Measurements from ENCODE around the gene NDUFA3.
"Not testable (repeated sequence)": the region's sequence is repeated elsewhere in the genome, so short reads cannot be mapped to it uniquely, and the experiment has no call there.

NDUFA3 gene

GRCh38 chr19:54102421-54103169, at the start of gene NDUFA3:
NDUFA3 (plus strand) TSS chr19:54102855; CDS start chr19:54102879, 24 bp downstream.
- DNase-seq = peak; percentile 99

DNA sequence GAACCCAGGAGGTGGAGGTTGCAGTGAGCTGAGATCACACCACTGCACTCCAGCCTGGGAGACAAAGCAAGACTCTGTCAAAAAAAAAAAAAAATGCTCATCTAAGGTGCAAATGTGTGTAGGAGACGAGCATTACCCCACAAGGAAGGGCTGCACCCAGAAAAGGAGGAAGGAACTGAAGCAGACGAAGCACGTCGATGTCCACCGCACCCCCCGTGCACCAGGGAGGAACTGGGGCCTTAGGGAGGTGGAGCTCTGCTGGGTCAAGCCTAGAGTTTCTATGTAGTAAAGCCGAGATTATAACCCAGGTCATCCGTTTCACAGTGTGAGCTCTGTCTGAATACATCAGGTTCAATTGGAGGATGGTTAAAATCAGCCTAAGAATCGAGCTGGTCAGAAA, 40.0 kb upstream of the NDUFA3 start:
- peak; percentile 64 for DNase-seq

DNA sequence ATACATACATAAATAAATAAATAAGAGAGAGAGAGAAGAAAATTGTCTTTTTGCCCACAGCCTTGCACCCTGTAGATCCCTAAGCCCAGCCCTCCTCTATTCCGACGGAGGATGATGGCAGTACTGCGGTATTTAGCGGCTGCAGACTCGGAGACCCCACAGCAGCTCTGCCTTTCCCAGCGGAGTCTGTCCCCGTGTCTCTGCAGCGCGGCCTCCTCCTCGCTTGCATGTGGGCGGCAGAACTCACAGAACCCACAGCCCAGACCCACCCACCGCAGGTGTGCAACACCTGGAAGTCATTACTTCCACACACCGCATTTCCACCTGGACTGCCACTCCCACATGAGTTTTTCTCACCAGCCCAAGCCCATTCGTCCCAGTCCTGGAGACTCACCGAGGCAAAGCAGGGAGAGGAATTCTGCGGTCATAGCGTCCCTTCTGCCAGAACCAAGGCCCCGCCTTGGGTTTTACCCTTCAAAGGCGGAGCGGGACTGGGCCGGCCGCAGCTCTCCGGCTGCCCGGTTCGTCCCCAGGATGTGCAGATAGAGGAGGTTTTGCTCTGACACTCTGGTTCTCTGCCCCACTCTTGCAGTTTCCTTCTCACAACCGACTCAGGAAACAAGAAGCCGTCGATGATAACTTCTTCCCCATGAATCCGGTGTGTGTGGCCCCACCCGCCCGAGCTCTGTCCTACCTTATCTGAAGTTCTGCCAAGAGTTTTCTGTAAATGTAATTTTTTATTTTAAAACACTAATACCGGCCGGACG, 39.1 kb upstream of the NDUFA3 start, which contains the start of gene VSTM1:
VSTM1 (minus strand) TSS at position 548 of the 767 bp plus-strand sequence; CDS start at position 428, 120 bp downstream.
- DNase-seq = no peak

GRCh38 chr19:54069470-54069869, 33.2 kb upstream of the NDUFA3 start:
- DNase-seq = no peak

GRCh38 chr19:54073829-54074228, 28.8 kb upstream of the NDUFA3 start:
- DNase-seq = no peak

DNA sequence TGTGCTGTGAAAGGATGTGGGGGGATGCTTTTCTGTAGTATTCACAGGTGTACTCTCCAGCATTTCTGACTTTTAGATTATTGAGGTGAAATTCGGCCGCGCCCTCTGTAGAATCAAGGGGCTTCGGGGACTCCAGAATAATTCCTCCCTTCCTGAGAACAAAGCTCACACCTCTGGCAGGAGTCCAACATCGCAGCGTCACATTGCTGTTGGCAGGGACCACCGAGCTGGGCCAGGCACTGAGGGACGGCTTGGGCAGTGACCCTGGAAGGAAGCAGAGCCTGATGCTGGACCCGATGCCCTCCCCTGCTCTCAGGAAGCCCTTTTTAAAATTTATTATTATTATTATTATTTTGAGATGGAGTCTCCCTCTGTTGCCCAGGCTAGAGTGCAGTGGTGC, 27.8 kb upstream of the NDUFA3 start:
- DNase-seq = no peak

DNA sequence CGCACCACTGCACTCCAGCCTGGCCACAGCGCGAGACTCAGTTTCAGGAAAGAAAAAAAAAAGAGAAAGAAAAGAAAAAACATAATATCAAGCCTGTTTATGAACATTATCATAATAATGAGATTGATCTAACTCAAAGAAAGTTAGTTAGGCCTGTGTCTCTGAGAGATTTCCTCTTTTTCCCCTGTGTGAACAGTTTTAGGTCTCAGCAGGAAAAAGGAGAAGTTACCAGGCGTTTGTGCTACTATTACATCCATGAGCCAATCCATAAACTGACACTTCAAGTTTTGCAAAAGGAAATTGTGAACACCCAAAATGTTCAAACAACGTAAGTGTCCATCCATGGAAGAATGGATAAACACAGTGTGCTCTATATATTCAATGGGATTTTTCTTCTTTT, 25.3 kb upstream of the NDUFA3 start:
- peak; percentile 80 for DNase-seq

GRCh38 chr19:54081032-54081431, 21.6 kb upstream of the NDUFA3 start, which contains the start of gene TARM1:
TARM1 (minus strand) TSS chr19:54081365; CDS start chr19:54081340, 25 bp downstream.
- DNase-seq = no peak

- no peak for DNase-seq
Observed at GRCh38 chr19:54084410-54084809, 18.2 kb upstream of the NDUFA3 start.

- DNase-seq = no peak
Observed at GRCh38 chr19:54094426-54095000, 8.1 kb upstream of the NDUFA3 start.

DNA sequence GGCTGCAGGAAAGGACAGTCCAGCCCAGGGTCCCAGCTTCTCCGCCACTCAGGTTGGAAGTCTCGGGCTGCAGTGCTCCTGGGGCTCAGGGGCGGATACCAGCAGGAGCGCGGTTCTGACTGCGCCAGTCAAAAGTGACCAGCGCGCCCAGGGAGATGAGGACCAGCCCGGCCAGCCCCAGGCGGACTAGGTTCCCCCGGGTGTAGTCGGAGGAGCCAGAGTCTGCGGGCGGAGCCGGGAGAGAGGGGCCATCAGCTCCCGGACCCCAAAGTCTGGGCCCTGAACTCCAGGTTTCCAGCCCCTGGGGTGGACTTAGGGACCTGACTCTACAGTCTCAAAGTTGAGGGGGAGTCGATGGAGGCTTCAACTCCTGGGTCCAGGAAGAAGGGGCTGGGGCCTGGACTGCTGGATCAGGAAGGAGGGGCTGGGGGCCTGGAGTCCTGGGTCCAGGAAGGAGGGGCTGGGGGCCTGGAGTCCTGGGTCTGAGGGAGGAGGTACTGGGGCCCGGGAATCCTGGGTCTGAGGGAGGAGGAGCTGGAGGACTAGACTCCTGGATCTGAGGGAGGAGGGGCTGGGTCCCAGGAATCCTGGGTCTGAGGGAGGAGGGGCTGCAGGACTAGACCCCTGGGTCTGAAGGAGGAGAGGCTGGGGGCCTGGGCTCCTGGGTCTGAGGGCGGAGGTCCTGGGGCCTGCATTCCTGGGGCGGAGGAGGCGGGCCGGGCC, 7.4 kb upstream of the NDUFA3 start:
- DNase-seq = no peak

GRCh38 chr19:54095859-54096616, 6.6 kb upstream of the NDUFA3 start:
- DNase-seq = peak; percentile 12

DNA sequence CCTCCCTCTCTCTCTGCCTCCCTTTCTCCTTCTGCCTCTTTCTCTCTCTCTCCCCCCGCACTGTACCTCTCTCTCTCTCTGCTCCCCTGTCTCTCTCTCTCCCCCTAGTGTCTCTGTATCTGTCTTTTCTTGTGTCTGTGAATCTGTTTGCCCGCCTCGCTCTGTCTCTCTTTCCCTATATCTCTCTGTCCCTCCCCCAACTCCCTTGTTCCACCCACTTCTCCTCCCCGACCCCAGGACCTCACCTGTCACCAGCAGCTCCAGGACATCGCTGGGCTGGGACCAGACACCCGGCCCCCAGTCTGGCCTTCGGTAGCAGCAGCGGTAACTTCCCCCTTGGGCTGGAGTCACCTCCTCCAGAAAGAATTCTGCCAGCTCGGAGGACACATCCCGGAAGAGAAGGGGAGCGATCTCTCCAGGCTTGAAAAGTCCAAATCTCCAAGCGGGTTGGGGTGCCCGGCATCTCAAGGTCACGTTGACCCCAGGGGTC, 6.0 kb upstream of the NDUFA3 start:
- DNase-seq = peak; percentile 21

GRCh38 chr19:54099190-54099902, 3.3 kb upstream of the NDUFA3 start:
- peak; percentile 79 for DNase-seq

DNA sequence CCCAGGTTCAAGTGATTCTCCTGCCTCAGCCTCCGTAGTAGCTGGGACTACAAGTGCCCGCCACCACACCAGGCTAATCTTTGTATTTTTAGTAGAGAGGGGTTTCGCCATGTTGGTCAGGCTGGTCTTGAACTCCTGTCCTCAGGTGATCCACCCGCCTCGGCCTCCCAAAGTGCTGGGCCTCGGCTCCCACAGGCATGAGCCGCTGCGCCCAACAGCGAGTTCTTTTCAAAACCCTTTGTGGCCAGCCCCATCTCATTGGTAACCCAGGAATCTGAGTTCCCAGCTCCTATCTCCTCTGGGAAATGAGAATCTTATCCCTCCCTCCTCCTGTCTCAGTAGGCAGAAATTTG, 2.8 kb upstream of the NDUFA3 start:
- not testable (repeated sequence) for DNase-seq

GRCh38 chr19:54100561-54100960, 2.1 kb upstream of the NDUFA3 start, which contains the start of gene OSCAR:
OSCAR (minus strand) TSS chr19:54100803; CDS start chr19:54100792, 11 bp downstream.
- peak; percentile 95 for DNase-seq

DNA sequence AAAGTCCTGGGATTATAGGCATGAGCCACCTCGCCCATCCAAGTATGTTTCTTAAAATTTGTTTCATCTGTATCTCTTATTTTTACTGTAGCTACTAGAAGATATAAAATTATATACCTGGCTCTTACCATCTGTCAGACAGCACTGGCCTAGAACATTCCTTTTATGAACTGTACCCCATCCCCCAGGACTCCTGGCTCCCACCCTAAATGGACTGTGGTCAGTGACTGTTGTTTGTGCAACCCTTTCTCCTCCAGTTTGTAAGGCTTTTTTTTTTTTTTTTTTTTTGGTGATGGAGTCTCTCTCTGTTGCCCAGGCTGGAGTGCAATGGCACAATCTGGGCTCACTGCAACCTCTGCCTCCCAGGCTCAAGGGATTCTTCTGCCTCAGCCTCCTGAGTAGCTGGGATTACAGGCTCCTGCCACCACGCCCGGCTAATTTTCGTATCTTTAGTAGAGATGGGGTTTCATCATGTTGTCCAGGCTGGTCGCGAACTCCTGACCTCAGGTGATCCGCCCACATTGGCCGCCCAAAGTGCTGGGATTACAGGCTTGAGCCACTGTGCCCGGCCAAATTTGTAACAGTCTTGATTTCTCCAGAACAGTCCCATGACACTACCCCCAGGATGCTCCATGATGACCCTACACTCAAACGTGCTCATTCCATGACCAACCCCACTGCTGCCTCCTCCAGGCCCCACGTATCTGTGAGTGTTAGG, 2.5 kb downstream of the NDUFA3 start:
- DNase-seq = no peak

DNA sequence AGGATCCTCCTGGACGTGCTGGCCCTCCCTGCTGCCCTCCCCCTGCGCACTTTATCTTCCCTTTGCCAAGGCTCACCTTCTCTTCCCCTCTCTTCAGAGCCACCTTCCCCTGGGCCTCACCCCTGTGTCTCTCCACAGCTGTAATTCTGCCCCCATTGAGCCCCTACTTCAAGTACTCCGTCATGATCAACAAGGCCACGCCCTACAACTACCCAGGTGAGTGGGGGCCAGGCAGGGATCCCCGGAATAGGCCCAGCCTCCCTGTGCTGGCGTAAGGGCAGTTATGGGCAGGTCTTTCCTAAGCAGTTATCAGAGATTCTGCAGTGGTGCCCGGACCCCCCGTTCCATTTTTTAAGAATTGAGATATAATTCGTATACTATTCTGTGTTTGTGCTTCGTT, 3.1 kb downstream of the NDUFA3 start:
- no peak for DNase-seq

DNA sequence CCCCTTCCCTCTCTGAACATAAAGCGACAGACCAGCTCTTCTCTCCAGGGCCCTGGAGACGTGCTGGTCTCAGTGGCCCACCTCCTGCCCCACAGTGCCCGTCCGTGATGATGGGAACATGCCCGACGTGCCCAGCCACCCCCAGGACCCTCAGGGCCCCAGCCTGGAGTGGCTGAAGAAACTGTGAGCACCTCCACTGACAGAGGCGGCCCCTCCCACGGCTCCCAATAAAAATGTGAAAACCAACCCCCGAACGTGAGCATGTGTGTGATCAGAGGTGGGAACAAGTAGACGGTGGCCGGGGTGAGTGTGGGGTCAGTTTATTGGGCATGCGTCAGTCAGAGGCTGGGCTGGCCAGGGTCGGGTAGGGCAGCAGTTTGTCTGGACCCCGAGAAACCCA, 4.1 kb downstream of the NDUFA3 start:
- DNase-seq = no peak

- DNase-seq = no peak
Observed at GRCh38 chr19:54107876-54108490, 5.3 kb downstream of the NDUFA3 start.
